ENCODE data around the gene KIF25.
A peak's percentile ranks its signal among the peaks of the same experiment; 100 is the strongest.

The KIF25 gene, protein sequence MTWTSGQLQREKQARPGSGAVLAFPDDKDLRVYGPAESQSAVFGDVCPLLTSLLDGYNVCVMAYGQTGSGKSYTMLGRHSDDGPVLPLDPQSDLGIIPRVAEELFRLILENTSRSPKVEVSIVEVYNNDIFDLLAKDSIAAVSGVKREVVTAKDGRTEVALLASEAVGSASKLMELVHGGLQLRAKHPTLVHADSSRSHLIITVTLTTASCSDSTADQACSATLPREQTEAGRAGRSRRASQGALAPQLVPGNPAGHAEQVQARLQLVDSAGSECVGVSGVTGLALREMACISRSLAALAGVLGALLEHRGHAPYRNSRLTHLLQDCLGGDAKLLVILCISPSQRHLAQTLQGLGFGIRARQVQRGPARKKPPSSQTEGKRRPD

DNA sequence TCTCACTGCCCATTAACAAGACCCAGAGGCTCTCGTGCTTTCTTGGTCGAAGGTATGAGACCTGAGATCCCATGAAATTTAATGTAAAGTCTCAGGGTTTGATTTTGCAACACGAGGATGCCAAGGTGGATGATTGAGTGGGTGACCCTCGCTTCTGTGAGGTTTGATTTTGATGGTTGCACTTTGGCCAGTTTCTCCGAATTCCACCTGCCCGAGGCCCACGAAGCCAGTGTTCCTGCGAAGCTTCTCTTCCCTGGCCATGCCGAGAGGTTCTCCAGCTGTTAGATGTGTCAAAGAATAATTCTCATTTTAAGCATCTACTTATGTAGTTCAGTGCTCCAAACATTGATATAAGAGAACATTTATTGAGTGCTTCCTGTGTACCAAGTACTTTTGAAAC lies at the start of gene KIF25:
KIF25 (plus strand) TSS at position 30 of the 400 bp plus-strand sequence. CDS start 31,915 bp downstream, outside the sequence.
- no peak for DNase-seq (ENCODE audit: low read depth)

DNA sequence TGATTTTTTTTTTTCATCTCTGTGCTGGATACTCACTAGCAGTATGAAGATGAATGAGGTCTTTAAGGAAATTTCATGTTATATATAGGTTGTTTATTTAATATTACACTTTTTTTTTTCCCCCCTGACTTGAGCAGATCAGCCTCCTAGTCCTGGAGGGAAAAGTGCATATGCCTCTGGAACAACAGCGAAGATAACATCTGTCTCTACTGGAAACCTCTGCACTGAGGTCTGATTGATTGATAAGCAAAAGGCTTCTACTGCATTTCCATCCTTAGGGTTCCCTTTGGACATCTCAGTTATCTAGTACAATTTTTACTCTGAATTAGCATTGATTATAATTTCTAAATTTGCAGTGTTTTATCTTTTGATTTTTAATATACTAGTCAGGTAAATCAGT lies 49.8 kb upstream of the KIF25 start:
- no peak for DNase-seq (ENCODE audit: low read depth)

DNA sequence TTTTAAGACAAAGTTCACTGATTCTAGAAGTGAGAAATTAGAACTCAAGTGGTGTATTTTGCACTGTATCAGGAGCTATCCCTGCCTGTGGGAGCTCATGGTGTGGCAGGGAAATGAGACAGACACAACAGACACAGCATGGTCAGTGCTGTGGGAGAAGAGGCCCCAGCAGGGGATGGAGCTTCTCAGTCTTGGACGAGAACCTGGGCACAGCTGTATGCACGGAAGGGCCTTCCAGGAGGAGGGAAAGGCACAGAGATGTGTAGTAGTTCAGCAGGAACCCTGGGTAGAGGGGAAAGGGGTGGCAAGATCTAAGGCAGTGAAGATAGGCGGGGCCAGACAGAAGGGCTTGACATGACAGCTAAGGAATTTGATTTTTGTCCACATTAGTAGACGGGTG lies 48.8 kb upstream of the KIF25 start:
- no peak for DNase-seq (ENCODE audit: low read depth)

DNA sequence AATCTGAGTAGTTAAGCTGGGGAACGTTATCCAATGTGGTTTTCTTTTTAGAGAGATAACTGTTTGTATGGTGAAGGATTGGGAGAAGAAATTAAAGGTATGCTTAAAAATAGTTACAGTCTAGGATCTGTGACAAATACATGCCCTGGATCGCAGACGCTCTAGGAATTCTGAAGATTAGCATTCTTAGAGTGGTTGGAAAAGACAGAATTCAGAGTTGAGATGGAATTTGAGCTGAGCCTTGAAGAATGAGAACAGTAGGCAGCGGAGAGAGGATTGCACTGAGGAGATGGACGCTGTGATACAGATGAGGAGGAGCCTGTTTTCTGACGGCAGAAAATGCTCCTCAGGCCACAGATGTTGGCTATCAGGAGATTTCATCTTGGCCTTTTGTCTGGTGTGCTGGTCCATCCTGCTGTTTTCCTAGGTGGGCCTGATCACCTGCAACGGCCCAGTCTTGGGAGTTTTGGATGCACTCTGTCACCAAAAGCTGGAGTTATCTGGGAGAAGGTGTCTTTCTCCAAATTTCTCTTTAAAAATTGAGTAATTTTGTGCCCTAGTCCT lies 48.3 kb upstream of the KIF25 start:
- DNase-seq (ENCODE audit: low read depth), result no peak

DNA sequence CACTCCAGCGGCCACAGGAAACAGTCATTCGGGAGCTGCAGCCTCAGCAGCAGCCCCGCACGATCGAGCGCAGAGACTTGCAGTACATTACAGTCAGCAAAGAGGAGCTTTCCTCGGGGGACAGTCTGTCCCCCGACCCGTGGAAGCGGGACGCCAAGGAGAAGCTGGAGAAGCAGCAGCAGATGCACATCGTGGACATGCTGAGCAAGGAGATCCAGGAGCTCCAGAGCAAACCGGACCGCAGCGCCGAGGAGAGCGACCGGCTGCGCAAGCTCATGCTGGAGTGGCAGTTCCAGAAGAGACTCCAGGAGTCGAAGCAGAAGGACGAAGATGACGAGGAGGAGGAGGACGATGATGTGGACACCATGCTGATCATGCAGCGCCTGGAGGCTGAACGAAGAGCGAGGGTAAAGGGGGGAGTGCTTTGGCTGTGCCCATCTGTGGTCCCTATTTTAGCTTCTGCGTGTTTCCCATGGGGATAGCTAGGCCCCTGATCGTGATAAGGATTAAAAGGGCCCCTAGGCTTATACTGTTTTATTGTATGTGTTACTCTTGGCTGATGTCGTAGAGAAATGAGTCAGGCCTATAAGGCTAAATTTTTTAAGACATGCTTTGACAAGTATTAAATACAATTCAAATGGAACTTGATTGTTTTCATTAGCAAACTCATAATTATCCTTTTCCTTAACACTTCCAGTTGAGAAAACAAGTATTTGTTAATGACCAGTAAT lies 45.5 kb upstream of the KIF25 start:
- DNase-seq (ENCODE audit: low read depth), result no peak

DNA sequence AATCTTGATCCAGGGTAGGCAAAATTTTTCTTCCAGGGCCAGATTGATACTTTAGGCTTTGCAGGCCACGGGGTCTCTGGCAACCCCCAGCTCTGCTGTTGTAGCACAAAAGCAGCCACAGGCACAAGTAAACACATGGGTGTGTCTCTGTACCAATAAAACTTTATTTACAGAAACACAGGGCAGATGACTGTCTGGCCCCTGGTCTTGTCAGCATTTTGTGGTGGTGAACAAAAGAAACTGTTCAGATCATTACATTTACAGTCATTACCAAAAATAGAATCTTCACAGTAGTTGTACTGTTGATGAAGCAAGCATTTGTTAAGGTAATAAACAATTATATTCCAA lies 45.0 kb upstream of the KIF25 start:
- DNase-seq (ENCODE audit: low read depth), result no peak

DNA sequence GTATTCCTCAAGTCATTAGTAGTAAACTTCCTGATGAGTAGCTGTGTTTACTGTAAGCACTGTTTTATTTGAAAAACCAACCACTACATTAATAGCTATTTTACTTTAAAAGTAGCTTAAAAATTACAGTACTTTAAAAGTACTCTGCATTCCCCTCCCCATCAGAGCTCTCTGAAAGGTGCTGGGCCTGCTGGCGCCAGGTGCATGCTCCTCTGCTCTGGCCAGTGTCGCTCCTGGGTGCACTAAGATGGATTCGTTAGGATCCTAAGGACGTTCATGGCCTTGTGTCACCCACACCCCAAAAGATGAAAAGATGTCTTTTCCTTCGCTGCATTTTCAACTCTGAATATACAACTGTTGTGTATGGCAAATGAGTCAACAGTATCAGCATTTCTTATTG lies 43.9 kb upstream of the KIF25 start:
- no peak for DNase-seq (ENCODE audit: low read depth)

DNA sequence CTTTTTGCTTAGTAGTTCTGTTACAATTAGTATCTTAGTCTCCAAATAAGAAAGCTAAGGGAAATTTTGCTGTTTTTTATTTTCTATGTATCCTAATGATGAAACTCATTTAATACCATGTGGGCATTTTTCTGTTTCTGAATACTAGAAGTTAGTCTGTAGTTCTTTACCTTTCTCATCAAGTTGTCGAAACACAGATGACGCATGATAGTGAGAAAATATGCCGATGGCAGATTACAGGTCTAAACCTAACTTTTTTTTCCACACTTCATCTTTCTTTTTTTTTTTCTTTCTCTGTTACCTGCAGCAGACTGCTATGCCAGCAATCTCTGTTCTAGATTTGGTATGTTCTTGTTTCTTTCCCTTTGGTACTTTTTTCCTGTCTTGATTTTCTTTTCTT lies 43.3 kb upstream of the KIF25 start:
- DNase-seq (ENCODE audit: low read depth), result no peak

DNA sequence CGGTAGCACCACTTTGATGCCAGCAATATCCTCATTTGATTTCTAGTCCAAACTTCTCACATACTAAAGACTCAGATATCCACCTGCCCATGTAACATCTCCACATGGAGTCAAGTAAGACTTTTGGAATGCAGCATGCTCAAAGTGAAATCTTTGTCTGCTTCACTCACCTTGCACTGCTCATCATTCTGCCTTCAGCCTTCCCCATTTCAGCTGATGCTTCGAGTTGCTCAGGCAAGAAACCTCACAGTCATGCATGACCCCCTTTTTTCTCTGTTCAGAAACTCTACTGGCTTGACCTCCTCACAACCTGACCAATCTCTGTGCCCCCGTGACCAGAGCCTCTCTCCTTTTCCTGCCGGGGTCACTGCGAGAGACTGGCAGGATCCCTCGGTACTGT lies 41.0 kb upstream of the KIF25 start:
- no peak for DNase-seq (ENCODE audit: low read depth)

DNA sequence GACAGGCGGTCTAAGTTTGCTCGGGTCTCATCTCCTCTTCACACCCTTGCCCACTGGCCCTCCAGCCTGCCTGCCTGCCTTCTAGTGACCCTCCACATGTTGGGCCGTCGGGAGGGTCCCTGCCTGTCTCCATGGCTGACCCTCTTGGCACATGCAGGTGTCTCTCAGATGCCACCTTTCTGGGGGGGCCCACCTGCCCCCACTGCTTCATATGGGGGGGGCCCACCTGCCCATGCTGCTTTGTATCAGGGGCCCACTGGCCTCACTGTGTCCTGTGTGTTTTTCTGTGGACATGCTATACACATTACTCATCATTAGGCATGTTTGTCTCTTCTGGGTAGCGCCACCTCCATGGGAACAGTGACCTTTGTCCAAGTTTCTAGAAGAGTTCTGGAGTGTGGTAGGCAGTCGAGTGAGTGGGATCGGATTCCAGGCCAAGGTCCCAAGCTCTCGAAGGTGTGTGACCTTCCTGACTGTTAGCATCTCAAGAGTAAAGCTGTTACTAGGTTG lies 40.4 kb upstream of the KIF25 start:
- peak; percentile 50 for DNase-seq (ENCODE audit: low read depth)

DNA sequence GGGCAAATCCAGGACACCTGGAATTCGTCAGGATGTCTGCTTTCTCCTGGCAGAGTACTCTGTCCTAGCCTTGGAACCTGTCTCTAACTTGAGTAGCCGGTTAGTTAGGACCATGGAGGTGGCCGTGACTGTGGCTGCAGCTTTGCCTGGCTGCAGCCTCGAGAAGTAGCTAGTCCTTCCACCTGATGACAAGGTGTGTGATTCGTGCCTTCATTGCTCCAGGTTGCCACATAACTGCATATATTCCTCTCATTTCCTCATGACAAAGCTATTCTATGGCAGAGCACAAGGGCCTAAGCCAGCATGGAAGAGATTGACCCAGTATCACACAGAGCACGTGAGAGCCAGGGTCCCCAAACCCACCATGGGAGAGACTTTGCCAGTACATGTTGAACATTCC lies 39.8 kb upstream of the KIF25 start:
- DNase-seq (ENCODE audit: low read depth), result no peak

DNA sequence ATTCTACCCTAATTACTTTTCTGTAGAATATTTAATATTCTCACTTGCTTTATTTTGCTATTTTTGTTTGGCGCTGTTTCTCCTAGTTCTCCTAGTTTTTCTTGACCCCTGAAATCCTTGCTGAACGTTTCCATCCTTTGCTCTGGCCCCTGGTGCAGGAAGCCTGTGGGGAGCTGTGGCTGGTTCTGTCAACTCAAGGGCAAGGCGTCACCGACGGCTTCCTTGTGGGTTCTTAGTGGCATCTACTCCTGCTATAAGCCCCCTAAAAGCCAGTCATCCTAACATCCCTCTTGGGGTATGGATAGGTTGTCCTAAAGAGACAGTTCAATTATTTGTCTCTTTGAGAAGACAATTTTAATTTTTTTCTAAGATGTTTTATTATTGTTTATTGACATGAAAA lies 36.9 kb upstream of the KIF25 start:
- DNase-seq (ENCODE audit: low read depth), result no peak

DNA sequence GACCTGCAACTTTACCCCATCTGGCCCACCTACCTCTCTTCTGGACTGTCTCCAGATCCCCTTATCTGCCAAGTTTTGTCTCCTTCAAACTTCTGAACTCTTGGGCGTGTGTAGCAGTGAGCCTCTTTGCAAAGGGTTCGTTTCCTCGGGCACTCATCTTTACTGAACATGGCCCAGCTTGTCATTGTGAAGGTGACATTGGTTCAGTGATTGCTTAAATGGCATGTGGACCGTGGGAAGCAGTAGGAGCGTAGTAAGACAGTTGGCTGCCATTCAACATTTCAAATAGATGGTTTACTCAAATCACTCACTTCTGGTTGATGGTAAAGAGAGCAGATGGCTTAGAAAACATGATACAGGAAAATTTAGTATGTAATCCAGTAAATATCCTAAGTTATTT lies 34.8 kb upstream of the KIF25 start:
- DNase-seq (ENCODE audit: low read depth), result no peak

DNA sequence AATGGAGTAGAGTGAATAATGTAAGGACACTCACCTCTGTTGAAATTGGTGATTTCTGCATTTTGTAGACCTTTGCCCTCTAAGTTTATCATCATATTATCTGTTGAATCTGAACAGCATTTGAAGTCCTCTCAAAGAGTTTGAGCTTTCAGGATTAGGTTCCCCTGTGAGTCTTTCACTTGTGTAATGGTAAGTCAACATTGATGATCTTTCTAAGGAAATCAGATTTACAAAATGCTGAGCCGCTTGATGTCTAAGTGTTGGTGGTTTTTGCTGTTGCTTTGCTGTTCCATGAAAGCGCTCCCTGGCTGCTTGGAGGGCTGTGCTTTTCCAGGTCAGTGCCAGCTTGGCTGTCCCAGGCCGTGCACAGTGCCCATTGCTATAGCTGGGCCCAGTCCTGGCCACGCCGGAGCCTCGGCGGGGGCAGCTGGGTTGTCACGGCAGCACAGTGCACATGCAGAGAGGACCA lies 33.8 kb upstream of the KIF25 start:
- DNase-seq (ENCODE audit: low read depth), result no peak

DNA sequence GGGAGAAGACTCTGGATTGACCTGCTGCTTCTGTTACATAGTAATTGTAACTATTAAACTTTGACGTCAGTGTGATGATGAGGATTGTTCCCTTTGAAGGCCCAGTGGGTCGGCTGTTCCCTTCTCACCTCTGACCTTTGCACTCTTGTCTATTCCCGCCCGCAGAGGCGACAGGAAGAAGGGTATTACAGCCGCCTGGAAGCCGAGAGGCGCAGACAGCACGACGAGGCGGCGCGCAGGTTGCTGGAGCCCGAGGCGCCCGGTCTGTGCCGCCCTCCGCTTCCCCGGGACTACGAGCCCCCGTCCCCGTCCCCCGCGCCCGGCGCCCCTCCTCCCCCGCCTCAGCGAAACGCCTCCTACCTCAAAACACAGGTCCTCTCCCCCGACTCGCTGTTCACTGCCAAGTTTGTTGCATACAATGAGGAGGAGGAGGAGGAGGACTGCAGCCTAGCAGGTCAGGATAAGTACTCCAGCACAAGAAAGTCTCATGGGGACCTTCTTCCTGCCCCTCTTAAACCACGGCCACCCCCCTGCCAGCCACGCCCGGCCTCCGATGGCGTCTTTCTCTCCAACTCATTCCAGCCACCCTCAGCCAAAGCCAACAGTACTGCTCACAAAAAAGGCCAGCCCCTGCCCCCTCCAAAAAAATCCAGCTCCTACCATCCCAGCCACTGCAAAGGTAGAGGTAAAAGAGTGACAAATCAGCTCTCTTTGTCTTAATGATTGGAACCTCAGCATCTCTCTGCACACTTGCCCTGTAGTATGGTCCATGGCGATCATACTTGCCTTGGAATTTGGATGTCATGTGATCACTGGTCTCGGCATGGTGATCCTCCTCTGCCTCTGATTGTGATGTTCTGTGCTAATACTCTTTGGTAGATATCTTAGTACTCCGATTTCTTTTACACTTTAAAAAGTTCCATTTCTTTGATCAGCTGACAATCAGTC lies 31.6 kb upstream of the KIF25 start:
- no peak for DNase-seq (ENCODE audit: low read depth)

DNA sequence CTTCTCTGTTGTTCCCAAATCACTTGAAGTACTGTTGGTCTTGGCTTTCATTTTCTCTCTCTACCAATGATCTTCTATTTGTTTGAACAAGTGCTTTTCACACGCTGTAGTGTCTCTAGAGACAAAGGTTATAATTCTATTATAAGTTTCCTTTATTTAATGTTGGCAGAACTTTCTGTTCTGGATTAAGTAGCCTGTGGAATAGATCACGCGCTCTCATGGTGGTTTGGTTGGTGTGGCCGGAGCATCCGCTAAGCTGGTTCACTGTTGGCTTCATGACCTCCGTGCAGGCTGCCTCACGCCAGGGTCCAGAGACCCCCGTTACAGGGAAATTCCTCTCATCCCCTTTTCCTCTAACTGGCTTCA lies 30.9 kb upstream of the KIF25 start:
- no peak for DNase-seq (ENCODE audit: low read depth)

DNA sequence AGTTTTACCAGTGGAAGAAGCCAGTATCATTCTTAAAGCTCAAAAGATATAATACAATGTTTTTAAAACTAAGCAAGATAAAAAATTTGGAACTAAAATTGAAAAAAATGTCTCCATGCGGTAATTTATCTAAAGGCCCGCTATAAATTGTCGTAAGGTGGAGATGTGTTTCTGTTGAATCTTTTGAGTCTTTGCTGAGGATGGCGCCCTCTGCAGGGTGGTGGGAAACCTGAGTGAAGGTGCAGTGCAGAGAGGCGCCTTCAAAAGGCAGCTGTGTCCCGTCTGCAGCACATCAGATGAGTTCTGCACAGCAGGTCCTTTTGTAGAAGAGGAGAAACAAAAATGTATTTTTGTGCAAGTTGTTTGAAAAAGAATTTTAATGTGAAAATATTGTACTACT lies 29.4 kb upstream of the KIF25 start:
- peak; percentile 27 for DNase-seq (ENCODE audit: low read depth)

DNA sequence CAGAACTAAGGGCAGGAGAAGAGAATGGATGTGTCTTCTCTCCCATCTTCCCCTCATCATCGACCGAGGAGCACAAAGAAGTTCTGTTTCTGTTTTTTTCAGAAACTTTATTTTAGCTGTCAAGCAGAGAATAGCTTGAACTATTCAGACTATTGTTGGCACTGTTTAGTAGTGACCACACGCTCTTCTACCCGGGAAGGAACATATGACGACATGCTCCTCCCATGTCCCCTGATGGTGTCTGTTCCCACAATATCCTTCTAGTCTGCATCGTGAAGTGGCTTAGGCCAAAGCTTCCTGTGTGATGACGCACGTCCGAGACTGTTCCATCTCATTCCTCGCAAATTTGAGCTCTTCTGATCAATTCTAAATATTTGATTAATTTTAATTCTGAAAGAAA lies 27.2 kb upstream of the KIF25 start:
- DNase-seq (ENCODE audit: low read depth), result no peak

DNA sequence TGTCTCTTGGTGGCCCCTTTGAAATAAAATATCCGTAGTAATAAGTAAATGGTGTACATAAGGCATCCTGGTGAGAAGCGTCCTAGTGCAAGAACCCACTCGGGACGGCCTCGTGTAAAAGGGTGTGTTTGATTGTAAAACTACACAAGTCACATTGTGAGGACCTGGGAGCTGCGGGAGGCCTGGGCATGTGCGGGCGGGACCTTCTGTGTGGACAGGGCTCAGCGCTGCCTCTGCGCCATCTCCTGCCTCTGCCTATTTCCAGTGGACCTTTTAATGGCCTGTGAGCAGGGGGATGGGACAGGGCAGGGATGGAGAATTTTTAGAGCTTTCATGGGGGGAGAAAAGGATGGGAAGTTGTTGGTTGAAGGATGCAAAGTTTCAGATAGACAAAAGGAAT lies 25.3 kb upstream of the KIF25 start:
- no peak for DNase-seq (ENCODE audit: low read depth)

DNA sequence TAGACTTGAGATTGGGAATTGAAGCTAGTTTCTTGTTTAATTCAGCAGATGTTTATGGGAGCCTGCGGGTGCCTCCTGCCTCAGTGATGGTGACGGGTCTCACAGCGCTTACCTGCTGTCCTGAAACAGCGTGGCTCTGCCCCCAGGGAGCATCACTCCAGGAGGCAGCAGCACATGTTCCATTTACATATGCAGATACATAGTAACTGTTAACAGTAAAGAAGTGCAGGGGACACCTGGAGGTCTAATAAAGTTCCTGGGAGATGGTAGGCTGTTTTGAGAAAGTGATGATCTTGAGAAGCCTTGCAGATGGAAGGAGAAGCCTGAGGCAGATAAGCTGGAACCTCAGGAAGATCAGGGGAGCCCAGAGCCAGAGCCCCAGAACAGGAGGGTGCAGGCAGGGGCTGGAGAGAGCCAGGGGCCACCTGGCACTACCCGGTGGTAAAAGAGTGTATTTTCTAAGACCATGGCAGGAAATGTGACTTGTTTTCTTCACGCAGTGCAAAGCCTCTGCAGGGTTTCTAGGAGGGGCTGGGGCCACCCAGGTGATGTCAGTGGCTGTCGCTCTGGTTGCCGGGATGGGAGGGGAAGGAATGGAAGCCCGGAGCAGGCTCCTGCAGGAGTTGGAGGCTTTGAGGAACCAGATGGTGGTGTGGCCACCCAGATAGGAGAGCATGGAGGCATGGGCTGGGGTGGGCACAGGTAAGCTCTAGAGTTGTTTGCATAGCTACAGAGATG lies 24.2 kb upstream of the KIF25 start:
- DNase-seq (ENCODE audit: low read depth), result no peak

DNA sequence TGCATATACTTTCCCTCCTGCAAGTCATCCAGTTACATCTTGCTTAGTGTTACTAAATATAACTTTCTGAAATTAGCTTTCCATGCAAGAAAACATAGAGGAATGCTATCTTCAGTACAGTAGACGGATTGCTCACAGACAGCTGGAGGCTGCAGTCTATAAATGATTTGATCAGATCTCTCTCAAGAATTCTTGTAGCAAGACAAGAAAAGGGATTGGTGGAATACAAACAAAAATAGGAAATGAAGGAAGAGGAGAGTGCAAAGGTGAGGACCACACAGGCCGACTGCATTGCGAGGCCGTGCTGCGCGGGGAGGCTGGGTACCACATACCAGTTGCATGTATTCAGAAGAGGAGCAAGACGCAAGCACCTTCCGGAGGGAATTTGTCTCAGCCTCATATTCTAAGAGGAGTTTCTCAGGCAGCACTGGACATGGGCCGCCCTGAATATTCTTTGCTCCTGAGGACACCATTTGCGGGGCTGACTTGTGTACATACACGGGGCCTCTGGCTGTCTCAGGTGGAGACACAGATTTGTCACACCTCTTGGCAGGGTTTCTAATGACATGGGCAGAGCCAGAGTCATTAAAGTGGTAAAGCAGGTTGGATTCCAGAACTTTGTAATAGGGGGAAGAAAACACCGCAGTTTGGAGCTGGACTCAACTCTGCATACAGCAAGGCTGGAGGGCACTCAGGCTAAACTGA lies 22.7 kb upstream of the KIF25 start:
- no peak for DNase-seq (ENCODE audit: low read depth)

All from ELR (cell line).